GM23338 (cell line): Measurements from ENCODE around the gene EP400. TPM values are rescaled to one million over a fixed set of nuclear protein-coding genes. Genes with fewer than 3 reads are reported as not detected.
A peak's percentile ranks its signal among the peaks of the same experiment; 100 is the strongest.

Experiments used
- ATAC-seq: fragments of 200-7000 bp; cut with Tn5 transposase; 3 replicates; pipeline ENCODE4 v1.9.1; 2020
- DNase-seq: peaks from one replicate; pipeline ENCODE4 v3.0.0-alpha.2; 2015; ENCODE audit warnings: low spot score
- H2AFZ ChIP-seq: fragments of 200-600 bp; sonication (generic); 2 replicates; pipeline ENCODE4 v1.8.0; 2016; ENCODE audit warnings: antibody characterized with exemption, mild to moderate bottlenecking, moderate library complexity
- H3F3A ChIP-seq: fragments of 200-600 bp; sonication (generic); replicated peaks from 2 replicates; pipeline ENCODE4 v1.8.0; 2017; ENCODE audit warnings: antibody characterized with exemption, mixed run types, low read depth
- H3K27ac ChIP-seq: fragments of 200-600 bp; sonication (generic); 2 replicates; pipeline ENCODE4 v1.6.1; 2016; ENCODE audit warnings: low read depth
- H3K27me3 ChIP-seq: fragments of 200-600 bp; sonication (generic); 2 replicates; pipeline ENCODE4 v1.8.0; 2016; ENCODE audit warnings: mild to moderate bottlenecking, mixed run types, moderate library complexity; ENCODE audit not compliant: insufficient read depth
- H3K36me3 ChIP-seq: fragments of 200-600 bp; sonication (generic); 2 replicates; pipeline ENCODE4 v1.8.0; 2016; ENCODE audit warnings: mild to moderate bottlenecking; ENCODE audit not compliant: insufficient read depth
- H3K4me1 ChIP-seq: fragments of 200-600 bp; sonication (generic); 2 replicates; pipeline ENCODE4 v1.8.0; 2016; ENCODE audit warnings: mild to moderate bottlenecking, moderate library complexity; ENCODE audit not compliant: insufficient read depth
- H3K4me2 ChIP-seq: fragments of 200-600 bp; sonication (generic); 2 replicates; pipeline ENCODE4 v1.7.1; 2017; ENCODE audit warnings: mixed run types
- H3K4me3 ChIP-seq: fragments of 200-600 bp; sonication (generic); 2 replicates; pipeline ENCODE4 v1.6.1; 2016; ENCODE audit warnings: mixed run types
- H3K79me2 ChIP-seq: fragments of 200-600 bp; sonication (generic); replicated peaks from 2 replicates; pipeline ENCODE4 v1.8.0; 2017; ENCODE audit warnings: mild to moderate bottlenecking; ENCODE audit not compliant: insufficient read depth
- H3K9me2 ChIP-seq: fragments of 200-600 bp; sonication (generic); 2 replicates; pipeline ENCODE4 v1.8.0; 2017; ENCODE audit not compliant: insufficient read depth
- H4K20me1 ChIP-seq: fragments of 200-600 bp; sonication (generic); replicated peaks from 2 replicates; pipeline ENCODE4 v1.8.0; 2017; ENCODE audit warnings: mild to moderate bottlenecking; ENCODE audit not compliant: insufficient read depth
- H3K27ac Mint-ChIP-seq: 2 replicates; pipeline ENCODE4 v1.8.0; 2020; ENCODE audit warnings: inconsistent platforms, mild to moderate bottlenecking, moderate library complexity, mixed read lengths
- H3K27me3 Mint-ChIP-seq: 3 replicates; pipeline ENCODE4 v1.8.0; 2022; ENCODE audit warnings: low read depth, mild to moderate bottlenecking, moderate library complexity, mixed read lengths, inconsistent platforms; ENCODE audit not compliant: insufficient read depth, poor library complexity
- H3K36me3 Mint-ChIP-seq: 3 replicates; pipeline ENCODE4 v1.8.0; 2021; ENCODE audit warnings: low read depth, mild to moderate bottlenecking, inconsistent platforms, moderate library complexity, mixed read lengths
- H3K4me1 Mint-ChIP-seq: 3 replicates; pipeline ENCODE4 v1.8.0; 2020; ENCODE audit warnings: mild to moderate bottlenecking, inconsistent platforms, mixed read lengths
- H3K4me3 Mint-ChIP-seq: 3 replicates; pipeline ENCODE4 v1.8.0; 2021; ENCODE audit warnings: moderate library complexity, mild to moderate bottlenecking, inconsistent platforms, mixed read lengths
- H3K9me3 Mint-ChIP-seq: 3 replicates; pipeline ENCODE4 v1.8.0; 2020; ENCODE audit warnings: moderate library complexity, mild to moderate bottlenecking, inconsistent platforms, mixed read lengths
- CREB1 ChIP-seq: fragments of 250-450 bp; sonication (Bioruptor Pico); IDR thresholded peaks from 2 replicates; pipeline ENCODE4 v1.5.0; 2020; ENCODE audit warnings: low read depth, mild to moderate bottlenecking, moderate library complexity
- EZH2 ChIP-seq: fragments of 200-600 bp; sonication (generic); IDR thresholded peaks from one replicate; pipeline ENCODE4 v1.8.0; 2017; ENCODE audit warnings: antibody characterized with exemption, mild to moderate bottlenecking, low read depth; ENCODE audit not compliant: unreplicated experiment
- EZH2phosphoT487 ChIP-seq: fragments of 200-600 bp; sonication (generic); IDR thresholded peaks from one replicate; pipeline ENCODE4 v1.8.1; 2018; ENCODE audit warnings: antibody characterized with exemption; ENCODE audit not compliant: unreplicated experiment
- JUNB ChIP-seq: IDR thresholded peaks from one replicate; pipeline ENCODE4 v1.6.1; 2016; ENCODE audit warnings: antibody characterized with exemption; ENCODE audit not compliant: unreplicated experiment
- NANOG ChIP-seq: IDR thresholded peaks from 2 replicates; pipeline ENCODE4 v1.6.1; 2016; ENCODE audit warnings: antibody characterized with exemption, borderline replicate concordance
- POLR2AphosphoS5 ChIP-seq: IDR thresholded peaks from 2 replicates; pipeline ENCODE4 v1.6.1; 2016; ENCODE audit warnings: antibody characterized with exemption, low read depth
- STAT1 ChIP-seq: IDR thresholded peaks from one replicate; pipeline ENCODE4 v1.6.1; 2016; ENCODE audit warnings: antibody characterized with exemption; ENCODE audit not compliant: unreplicated experiment
- ZNF114 ChIP-seq: fragments of 250-450 bp; sonication (Bioruptor Pico); IDR thresholded peaks from 2 replicates; pipeline ENCODE4 v1.5.0; 2020; ENCODE audit warnings: mild to moderate bottlenecking, moderate library complexity
- ZNF331 ChIP-seq: fragments of 250-450 bp; sonication (Bioruptor Pico); IDR thresholded peaks from 2 replicates; pipeline ENCODE4 v1.5.0; 2020; ENCODE audit warnings: low read depth, mild to moderate bottlenecking, moderate library complexity
- polyA plus RNA-seq: library from polyadenylated mRNA; unstranded; fragments of >200 nt; fragmentation: Nextera tagmentation; extraction: Ambion mirVana; gene quantifications from 2 replicates; pipeline ENCODE4 v1.2.1, GENCODE V29; 2016
- total RNA-seq: library from RNA; depleted of rRNA; stranded (reverse); fragments of >200 nt; shearing (Covaris generic); gene quantifications from 2 replicates; pipeline ENCODE4 v1.2.3, GENCODE V29; 2014
- TF ChIP-seq, protein P1 (sequence below): fragments of 250-450 bp; sonication (Bioruptor Pico); IDR thresholded peaks from 2 replicates; pipeline ENCODE4 v1.5.0; 2020; ENCODE audit warnings: mild to moderate bottlenecking, moderate library complexity
- TF ChIP-seq, protein P2 (sequence below), 2 experiments: fragments of 200-600 bp in 1 of 2; sonication (generic) in 1 of 2; conservative IDR thresholded peaks; 2 replicates each; pipeline versions ENCODE4 v1.5.1 to v1.6.1; 2016 to 2017; ENCODE audit warnings: antibody characterized with exemption in 2 of 2, low read depth in 2 of 2, mild to moderate bottlenecking in 2 of 2, moderate library complexity in 1 of 2
- TF ChIP-seq, protein P3 (sequence below): IDR thresholded peaks from one replicate; pipeline ENCODE4 v1.6.1; 2018; ENCODE audit warnings: antibody characterized with exemption; ENCODE audit not compliant: unreplicated experiment
- TF ChIP-seq, protein P4 (sequence below): IDR thresholded peaks from 2 replicates; pipeline ENCODE4 v1.6.1; 2016; ENCODE audit warnings: antibody characterized with exemption

EP400 gene
- total and polyA plus RNA-seq, 2 experiments from 2014 or later, result 26.3 to 57.2 TPM

DNA sequence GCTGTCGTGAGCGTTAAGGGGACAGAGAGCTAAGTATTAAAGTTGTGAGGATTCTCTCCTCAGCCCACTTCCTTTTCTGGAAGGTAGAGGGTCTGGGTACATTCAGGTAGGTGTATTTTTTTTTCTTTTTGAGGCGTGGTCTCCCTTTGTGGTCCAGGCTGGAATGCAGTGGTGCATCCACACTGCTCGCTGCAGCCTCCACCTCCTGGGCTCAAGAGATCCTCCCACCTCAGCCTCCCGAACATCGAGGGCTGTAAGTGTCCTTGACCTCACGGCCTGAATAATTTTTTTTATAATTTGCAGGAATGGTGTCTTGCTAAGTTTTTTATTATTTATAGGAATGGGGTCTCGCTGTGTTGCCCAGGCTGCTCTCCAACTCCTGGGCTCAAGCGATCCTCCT lies 19.2 kb upstream of the EP400 start:
- Mint-ChIP-seq H3K9me3 (peaks cover 16% of the 10 kb centered on the region), H3K27ac (peak overlapping the region; percentile 83), H3K27me3 (peaks cover 18% of the 10 kb centered on the region), H3K4me3 (peak overlapping the region; percentile 97), H3K4me1 (peaks cover 16% of the 10 kb centered on the region), H3K36me3 (peaks cover 58% of the 10 kb centered on the region)
- TF ChIP-seq, protein P1, sequence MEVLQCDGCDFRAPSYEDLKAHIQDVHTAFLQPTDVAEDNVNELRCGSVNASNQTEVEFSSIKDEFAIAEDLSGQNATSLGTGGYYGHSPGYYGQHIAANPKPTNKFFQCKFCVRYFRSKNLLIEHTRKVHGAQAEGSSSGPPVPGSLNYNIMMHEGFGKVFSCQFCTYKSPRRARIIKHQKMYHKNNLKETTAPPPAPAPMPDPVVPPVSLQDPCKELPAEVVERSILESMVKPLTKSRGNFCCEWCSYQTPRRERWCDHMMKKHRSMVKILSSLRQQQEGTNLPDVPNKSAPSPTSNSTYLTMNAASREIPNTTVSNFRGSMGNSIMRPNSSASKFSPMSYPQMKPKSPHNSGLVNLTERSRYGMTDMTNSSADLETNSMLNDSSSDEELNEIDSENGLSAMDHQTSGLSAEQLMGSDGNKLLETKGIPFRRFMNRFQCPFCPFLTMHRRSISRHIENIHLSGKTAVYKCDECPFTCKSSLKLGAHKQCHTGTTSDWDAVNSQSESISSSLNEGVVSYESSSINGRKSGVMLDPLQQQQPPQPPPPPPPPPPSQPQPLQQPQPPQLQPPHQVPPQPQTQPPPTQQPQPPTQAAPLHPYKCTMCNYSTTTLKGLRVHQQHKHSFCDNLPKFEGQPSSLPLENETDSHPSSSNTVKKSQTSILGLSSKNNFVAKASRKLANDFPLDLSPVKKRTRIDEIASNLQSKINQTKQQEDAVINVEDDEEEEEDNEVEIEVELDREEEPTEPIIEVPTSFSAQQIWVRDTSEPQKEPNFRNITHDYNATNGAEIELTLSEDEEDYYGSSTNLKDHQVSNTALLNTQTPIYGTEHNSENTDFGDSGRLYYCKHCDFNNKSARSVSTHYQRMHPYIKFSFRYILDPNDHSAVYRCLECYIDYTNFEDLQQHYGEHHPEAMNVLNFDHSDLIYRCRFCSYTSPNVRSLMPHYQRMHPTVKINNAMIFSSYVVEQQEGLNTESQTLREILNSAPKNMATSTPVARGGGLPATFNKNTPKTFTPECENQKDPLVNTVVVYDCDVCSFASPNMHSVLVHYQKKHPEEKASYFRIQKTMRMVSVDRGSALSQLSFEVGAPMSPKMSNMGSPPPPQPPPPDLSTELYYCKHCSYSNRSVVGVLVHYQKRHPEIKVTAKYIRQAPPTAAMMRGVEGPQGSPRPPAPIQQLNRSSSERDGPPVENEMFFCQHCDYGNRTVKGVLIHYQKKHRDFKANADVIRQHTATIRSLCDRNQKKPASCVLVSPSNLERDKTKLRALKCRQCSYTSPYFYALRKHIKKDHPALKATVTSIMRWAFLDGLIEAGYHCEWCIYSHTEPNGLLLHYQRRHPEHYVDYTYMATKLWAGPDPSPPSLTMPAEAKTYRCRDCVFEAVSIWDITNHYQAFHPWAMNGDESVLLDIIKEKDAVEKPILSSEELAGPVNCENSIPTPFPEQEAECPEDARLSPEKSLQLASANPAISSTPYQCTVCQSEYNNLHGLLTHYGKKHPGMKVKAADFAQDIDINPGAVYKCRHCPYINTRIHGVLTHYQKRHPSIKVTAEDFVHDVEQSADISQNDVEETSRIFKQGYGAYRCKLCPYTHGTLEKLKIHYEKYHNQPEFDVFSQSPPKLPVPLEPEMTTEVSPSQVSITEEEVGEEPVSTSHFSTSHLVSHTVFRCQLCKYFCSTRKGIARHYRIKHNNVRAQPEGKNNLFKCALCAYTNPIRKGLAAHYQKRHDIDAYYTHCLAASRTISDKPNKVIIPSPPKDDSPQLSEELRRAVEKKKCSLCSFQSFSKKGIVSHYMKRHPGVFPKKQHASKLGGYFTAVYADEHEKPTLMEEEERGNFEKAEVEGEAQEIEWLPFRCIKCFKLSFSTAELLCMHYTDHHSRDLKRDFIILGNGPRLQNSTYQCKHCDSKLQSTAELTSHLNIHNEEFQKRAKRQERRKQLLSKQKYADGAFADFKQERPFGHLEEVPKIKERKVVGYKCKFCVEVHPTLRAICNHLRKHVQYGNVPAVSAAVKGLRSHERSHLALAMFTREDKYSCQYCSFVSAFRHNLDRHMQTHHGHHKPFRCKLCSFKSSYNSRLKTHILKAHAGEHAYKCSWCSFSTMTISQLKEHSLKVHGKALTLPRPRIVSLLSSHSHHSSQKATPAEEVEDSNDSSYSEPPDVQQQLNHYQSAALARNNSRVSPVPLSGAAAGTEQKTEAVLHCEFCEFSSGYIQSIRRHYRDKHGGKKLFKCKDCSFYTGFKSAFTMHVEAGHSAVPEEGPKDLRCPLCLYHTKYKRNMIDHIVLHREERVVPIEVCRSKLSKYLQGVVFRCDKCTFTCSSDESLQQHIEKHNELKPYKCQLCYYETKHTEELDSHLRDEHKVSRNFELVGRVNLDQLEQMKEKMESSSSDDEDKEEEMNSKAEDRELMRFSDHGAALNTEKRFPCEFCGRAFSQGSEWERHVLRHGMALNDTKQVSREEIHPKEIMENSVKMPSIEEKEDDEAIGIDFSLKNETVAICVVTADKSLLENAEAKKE (CRISPR knock-in tag), result no peak
- no peak for TF ChIP-seq ZNF114 (CRISPR knock-in tag)
- no peak for TF ChIP-seq EZH2phosphoT487
- TF ChIP-seq POLR2AphosphoS5, result no peak
- TF ChIP-seq, protein P2, sequence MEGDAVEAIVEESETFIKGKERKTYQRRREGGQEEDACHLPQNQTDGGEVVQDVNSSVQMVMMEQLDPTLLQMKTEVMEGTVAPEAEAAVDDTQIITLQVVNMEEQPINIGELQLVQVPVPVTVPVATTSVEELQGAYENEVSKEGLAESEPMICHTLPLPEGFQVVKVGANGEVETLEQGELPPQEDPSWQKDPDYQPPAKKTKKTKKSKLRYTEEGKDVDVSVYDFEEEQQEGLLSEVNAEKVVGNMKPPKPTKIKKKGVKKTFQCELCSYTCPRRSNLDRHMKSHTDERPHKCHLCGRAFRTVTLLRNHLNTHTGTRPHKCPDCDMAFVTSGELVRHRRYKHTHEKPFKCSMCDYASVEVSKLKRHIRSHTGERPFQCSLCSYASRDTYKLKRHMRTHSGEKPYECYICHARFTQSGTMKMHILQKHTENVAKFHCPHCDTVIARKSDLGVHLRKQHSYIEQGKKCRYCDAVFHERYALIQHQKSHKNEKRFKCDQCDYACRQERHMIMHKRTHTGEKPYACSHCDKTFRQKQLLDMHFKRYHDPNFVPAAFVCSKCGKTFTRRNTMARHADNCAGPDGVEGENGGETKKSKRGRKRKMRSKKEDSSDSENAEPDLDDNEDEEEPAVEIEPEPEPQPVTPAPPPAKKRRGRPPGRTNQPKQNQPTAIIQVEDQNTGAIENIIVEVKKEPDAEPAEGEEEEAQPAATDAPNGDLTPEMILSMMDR (conservative IDR thresholded peaks at IDR 0.05; ENCODE audit: low read depth in 2 of 2), result no peak
- no peak for TF ChIP-seq CREB1 (CRISPR knock-in tag)
- TF ChIP-seq STAT1, result no peak
- TF ChIP-seq EZH2, result no peak
- TF ChIP-seq, protein P3, sequence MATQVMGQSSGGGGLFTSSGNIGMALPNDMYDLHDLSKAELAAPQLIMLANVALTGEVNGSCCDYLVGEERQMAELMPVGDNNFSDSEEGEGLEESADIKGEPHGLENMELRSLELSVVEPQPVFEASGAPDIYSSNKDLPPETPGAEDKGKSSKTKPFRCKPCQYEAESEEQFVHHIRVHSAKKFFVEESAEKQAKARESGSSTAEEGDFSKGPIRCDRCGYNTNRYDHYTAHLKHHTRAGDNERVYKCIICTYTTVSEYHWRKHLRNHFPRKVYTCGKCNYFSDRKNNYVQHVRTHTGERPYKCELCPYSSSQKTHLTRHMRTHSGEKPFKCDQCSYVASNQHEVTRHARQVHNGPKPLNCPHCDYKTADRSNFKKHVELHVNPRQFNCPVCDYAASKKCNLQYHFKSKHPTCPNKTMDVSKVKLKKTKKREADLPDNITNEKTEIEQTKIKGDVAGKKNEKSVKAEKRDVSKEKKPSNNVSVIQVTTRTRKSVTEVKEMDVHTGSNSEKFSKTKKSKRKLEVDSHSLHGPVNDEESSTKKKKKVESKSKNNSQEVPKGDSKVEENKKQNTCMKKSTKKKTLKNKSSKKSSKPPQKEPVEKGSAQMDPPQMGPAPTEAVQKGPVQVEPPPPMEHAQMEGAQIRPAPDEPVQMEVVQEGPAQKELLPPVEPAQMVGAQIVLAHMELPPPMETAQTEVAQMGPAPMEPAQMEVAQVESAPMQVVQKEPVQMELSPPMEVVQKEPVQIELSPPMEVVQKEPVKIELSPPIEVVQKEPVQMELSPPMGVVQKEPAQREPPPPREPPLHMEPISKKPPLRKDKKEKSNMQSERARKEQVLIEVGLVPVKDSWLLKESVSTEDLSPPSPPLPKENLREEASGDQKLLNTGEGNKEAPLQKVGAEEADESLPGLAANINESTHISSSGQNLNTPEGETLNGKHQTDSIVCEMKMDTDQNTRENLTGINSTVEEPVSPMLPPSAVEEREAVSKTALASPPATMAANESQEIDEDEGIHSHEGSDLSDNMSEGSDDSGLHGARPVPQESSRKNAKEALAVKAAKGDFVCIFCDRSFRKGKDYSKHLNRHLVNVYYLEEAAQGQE, result no peak
- no peak for TF ChIP-seq ZNF331 (CRISPR knock-in tag)
- TF ChIP-seq, protein P4, sequence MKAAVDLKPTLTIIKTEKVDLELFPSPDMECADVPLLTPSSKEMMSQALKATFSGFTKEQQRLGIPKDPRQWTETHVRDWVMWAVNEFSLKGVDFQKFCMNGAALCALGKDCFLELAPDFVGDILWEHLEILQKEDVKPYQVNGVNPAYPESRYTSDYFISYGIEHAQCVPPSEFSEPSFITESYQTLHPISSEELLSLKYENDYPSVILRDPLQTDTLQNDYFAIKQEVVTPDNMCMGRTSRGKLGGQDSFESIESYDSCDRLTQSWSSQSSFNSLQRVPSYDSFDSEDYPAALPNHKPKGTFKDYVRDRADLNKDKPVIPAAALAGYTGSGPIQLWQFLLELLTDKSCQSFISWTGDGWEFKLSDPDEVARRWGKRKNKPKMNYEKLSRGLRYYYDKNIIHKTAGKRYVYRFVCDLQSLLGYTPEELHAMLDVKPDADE, result no peak
- no peak for TF ChIP-seq NANOG
- TF ChIP-seq JUNB, result no peak
- ATAC-seq (no peak), DNase-seq (no peak)
- Histone ChIP-seq H3K4me3 (peak overlapping the region; percentile 95), H3K79me2 (peaks cover 25% of the 10 kb centered on the region), H3F3A (0 out of 2 replicates have a peak, but pooled peaks cover 13% of the 10 kb centered on the region), H3K9me2 (no peaks in the 10 kb centered on the region), H3K27me3 (no peaks in the 10 kb centered on the region), H3K4me1 (peaks cover 9% of the 10 kb centered on the region), H4K20me1 (peaks cover 4% of the 10 kb centered on the region; the same call in 1 of the 2 replicates), H3K36me3 (peaks cover 40% of the 10 kb centered on the region), H3K4me2 (peak overlapping the region; percentile 93), H2AFZ (no peak overlapping the region), H3K27ac (no peak overlapping the region)
